Liver (tissue), 9 donors: ENCODE data around the gene SUCO. TPM values are rescaled to one million over a fixed set of nuclear protein-coding genes. Genes with fewer than 3 reads are reported as not detected.

Experiments used
- DNase-seq: peaks from one replicate; pipeline ENCODE4 v3.0.0-alpha.2; 2017; ENCODE audit warnings: low spot score
- H3K27ac ChIP-seq, 2 donors: one replicate each; pipeline ENCODE4 v1.7.0; 2013; ENCODE audit warnings: inconsistent platforms in 2 of 2, low read length in 2 of 2, control low read depth in 1 of 2, low read depth in 1 of 2, mild to moderate bottlenecking in 1 of 2
- H3K27me3 ChIP-seq, 4 donors: one replicate each; pipeline versions ENCODE4 v1.6.1 to v1.7.0; 2013; ENCODE audit warnings: low read length in 3 of 4, inconsistent platforms in 1 of 4, mild to moderate bottlenecking in 1 of 4, moderate library complexity in 1 of 4; ENCODE audit not compliant: control insufficient read depth in 4 of 4, insufficient read depth in 4 of 4
- H3K36me3 ChIP-seq, 4 donors: one replicate each; pipeline versions ENCODE4 v1.6.1 to v1.7.0; 2013; ENCODE audit warnings: low read length in 3 of 4, mild to moderate bottlenecking in 3 of 4, low read depth in 1 of 4, moderate library complexity in 1 of 4; ENCODE audit not compliant: control insufficient read depth in 4 of 4, insufficient read depth in 3 of 4
- H3K4me1 ChIP-seq, 4 donors: one replicate each; pipeline versions ENCODE4 v1.6.1 to v1.7.0; 2013; ENCODE audit warnings: low read length in 3 of 4, mild to moderate bottlenecking in 3 of 4, moderate library complexity in 1 of 4; ENCODE audit not compliant: control insufficient read depth in 4 of 4, insufficient read depth in 4 of 4
- H3K4me3 ChIP-seq, 3 donors: one replicate each; pipeline versions ENCODE4 v1.6.1 to v1.7.0; 2013; ENCODE audit warnings: low read length in 3 of 3, control low read depth in 1 of 3, low read depth in 1 of 3, mild to moderate bottlenecking in 1 of 3
- H3K9ac ChIP-seq, 2 donors: one replicate each; pipeline ENCODE4 v1.7.0; 2013; ENCODE audit warnings: low read length in 2 of 2, mild to moderate bottlenecking in 2 of 2, moderate library complexity in 2 of 2, control low read depth in 1 of 2, low read depth in 1 of 2
- H3K9me3 ChIP-seq, 4 donors: one replicate each; pipeline versions ENCODE4 v1.6.1 to v1.7.0; 2013; ENCODE audit warnings: low read length in 3 of 4; ENCODE audit not compliant: control insufficient read depth in 4 of 4
- EGR1 ChIP-seq, 2 donors: IDR thresholded peaks; 2 replicates each; pipeline ENCODE4 v1.6.1; 2016 to 2018; ENCODE audit warnings: antibody characterized with exemption in 2 of 2, low read depth in 2 of 2
- FOXA1 ChIP-seq: IDR thresholded peaks from 2 replicates; pipeline ENCODE4 v1.6.1; 2016; ENCODE audit warnings: antibody characterized with exemption
- FOXA2 ChIP-seq: IDR thresholded peaks from 2 replicates; pipeline ENCODE4 v1.6.1; 2016; ENCODE audit warnings: antibody characterized with exemption
- GABPA ChIP-seq, 2 donors: IDR thresholded peaks in 1 of 2; conservative IDR thresholded peaks in 1 of 2; 2 replicates each; pipeline ENCODE4 v1.6.1; 2016; ENCODE audit warnings: antibody characterized with exemption in 2 of 2, mild to moderate bottlenecking in 1 of 2, moderate library complexity in 1 of 2
- HNF4A ChIP-seq, 2 donors: conservative IDR thresholded peaks; 2 replicates each; pipeline ENCODE4 v1.6.1; 2016; ENCODE audit warnings: antibody characterized with exemption in 2 of 2, mild to moderate bottlenecking in 2 of 2
- HNF4G ChIP-seq: IDR thresholded peaks from 2 replicates; pipeline ENCODE4 v1.6.1; 2016; ENCODE audit warnings: antibody characterized with exemption
- JUND ChIP-seq, 2 donors: IDR thresholded peaks; 2 replicates each; pipeline ENCODE4 v1.6.1; 2016; ENCODE audit warnings: antibody characterized with exemption in 2 of 2
- NR2F2 ChIP-seq: IDR thresholded peaks from 2 replicates; pipeline ENCODE4 v1.6.1; 2016; ENCODE audit warnings: antibody characterized with exemption
- RAD21 ChIP-seq, 2 donors: IDR thresholded peaks; 2 replicates each; pipeline ENCODE4 v1.6.1; 2016; ENCODE audit warnings: antibody characterized with exemption in 2 of 2, mild to moderate bottlenecking in 2 of 2
- RXRA ChIP-seq, 2 donors: IDR thresholded peaks; 2 replicates each; pipeline ENCODE4 v1.6.1; 2017 to 2018; ENCODE audit warnings: antibody characterized with exemption in 2 of 2, mild to moderate bottlenecking in 1 of 2
- SP1 ChIP-seq: IDR thresholded peaks from 2 replicates; pipeline ENCODE4 v1.6.1; 2018; ENCODE audit warnings: antibody characterized with exemption, mild to moderate bottlenecking
- TAF1 ChIP-seq: conservative IDR thresholded peaks from 2 replicates; pipeline ENCODE4 v1.6.1; 2016; ENCODE audit warnings: antibody characterized with exemption, mild to moderate bottlenecking
- YY1 ChIP-seq: IDR thresholded peaks from 2 replicates; pipeline ENCODE4 v1.6.1; 2016; ENCODE audit warnings: antibody characterized with exemption, mild to moderate bottlenecking
- WGBS: extraction: QIAGEN DNeasy Blood & Tissue Kit; methylation state at CpG from one replicate; pipeline ENCODE4 v1.1.7; 2013; 5-methylcytosine and 5-hydroxymethylcytosine counted together
- polyA plus RNA-seq, 2 donors: library from polyadenylated mRNA; stranded (reverse) in 1 of 2; unstranded in 1 of 2; fragments of 200-250 nt in 1 of 2; fragments of >200 nt in 1 of 2; fragmentation: Nextera tagmentation in 1 of 2; extraction: Ambion mirVana in 1 of 2; gene quantifications; one replicate each; pipeline versions ENCODE4 v1.2.1 to v1.2.3, GENCODE V29; 2013 to 2015
- total RNA-seq, 2 donors: library from RNA; depleted of rRNA; stranded (reverse); fragments of >200 nt; gene quantifications; one replicate each; pipeline ENCODE4 v1.2.3, GENCODE V29; 2014
- TF ChIP-seq, protein P1 (sequence below): IDR thresholded peaks from 2 replicates; pipeline ENCODE4 v1.6.1; 2016; ENCODE audit warnings: antibody characterized with exemption
- TF ChIP-seq, protein P2 (sequence below): IDR thresholded peaks from 2 replicates; pipeline ENCODE4 v1.6.1; 2016; ENCODE audit warnings: antibody characterized with exemption
- TF ChIP-seq, protein P3 (sequence below): IDR thresholded peaks from 2 replicates; pipeline ENCODE4 v1.6.1; 2016; ENCODE audit warnings: antibody characterized with exemption
- TF ChIP-seq, protein P4 (sequence below): IDR thresholded peaks from 2 replicates; pipeline ENCODE4 v1.6.1; 2016; ENCODE audit warnings: antibody characterized with exemption, mild to moderate bottlenecking
- donor health status: healthy.
- donor health status: healthy.
- donor health status: healthy.
- donor health status: healthy.
- donor health status: healthy.

Gene SUCO
- total and polyA plus RNA-seq, 4 donors = 2.8 to 38.1 (median 8.5) TPM

DNA sequence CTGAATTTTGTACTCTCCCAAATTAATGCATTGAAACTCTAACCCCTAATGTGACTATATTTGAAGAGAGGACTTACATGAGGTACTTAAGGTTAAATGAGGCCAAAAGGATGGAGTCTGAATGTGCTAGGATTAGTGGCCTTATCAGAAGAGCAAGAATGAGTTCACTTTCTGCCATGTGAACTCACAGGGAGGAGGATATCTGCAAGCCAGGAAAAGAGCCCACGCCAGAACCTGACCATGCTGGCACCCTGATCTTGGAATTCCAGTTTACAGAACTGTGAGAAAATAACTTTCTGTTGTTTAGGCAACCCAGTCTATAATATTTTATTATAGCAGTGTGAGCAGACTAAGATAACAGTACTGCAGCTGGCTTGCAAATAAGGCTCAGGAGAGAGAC lies 113.7 kb downstream of the SUCO start (continued):
- TF ChIP-seq YY1 = no peak
- no peak for TF ChIP-seq HNF4G
- no peak for TF ChIP-seq SP1
- no peak for TF ChIP-seq RXRA (IDR thresholded peaks at IDR 0.05)
- TF ChIP-seq GABPA (IDR thresholded peaks at IDR 0.05 in 1 of 2, conservative IDR thresholded peaks at IDR 0.05 in 1 of 2) = no peak
- TF ChIP-seq, protein P1, sequence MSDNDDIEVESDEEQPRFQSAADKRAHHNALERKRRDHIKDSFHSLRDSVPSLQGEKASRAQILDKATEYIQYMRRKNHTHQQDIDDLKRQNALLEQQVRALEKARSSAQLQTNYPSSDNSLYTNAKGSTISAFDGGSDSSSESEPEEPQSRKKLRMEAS = no peak
- no peak for TF ChIP-seq FOXA1
- TF ChIP-seq RAD21 (IDR thresholded peaks at IDR 0.05) = no peak
- TF ChIP-seq, protein P2, sequence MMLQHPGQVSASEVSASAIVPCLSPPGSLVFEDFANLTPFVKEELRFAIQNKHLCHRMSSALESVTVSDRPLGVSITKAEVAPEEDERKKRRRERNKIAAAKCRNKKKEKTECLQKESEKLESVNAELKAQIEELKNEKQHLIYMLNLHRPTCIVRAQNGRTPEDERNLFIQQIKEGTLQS = no peak
- TF ChIP-seq JUND (IDR thresholded peaks at IDR 0.05) = no peak
- TF ChIP-seq NR2F2 = no peak

DNA sequence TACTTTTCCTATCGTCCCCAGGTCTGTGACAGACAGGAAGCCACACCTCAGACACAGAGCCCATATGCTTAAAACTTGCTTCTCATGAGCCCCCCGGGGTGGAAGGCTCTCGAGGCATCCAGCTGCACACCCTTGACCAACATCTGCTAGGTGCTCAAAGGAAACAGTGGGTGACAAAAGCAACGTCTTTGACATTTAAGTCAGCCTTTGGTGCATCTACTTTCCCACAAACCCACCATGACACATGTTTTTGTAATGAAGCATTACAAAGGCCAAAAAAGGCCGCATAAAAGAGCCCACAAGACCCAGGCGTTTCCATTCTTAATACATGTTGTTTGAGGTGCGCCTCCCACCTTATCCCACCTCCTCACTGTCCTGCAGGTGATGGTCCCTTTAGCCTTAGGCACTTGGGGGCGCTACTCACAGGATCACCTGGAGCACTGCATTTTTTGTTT lies 114.2 kb downstream of the SUCO start:
- Histone ChIP-seq H3K9ac (no peak overlapping the region), H3K27me3 (no peaks in the 10 kb centered on the region), H3K27ac (no peak overlapping the region), H3K36me3 (no peaks in the 10 kb centered on the region), H3K4me1 (no peaks in the 10 kb centered on the region), H3K9me3 (no peaks in the 10 kb centered on the region), H3K4me3 (no peak overlapping the region)
- TF ChIP-seq, protein P2 = no peak
- TF ChIP-seq, protein P3, sequence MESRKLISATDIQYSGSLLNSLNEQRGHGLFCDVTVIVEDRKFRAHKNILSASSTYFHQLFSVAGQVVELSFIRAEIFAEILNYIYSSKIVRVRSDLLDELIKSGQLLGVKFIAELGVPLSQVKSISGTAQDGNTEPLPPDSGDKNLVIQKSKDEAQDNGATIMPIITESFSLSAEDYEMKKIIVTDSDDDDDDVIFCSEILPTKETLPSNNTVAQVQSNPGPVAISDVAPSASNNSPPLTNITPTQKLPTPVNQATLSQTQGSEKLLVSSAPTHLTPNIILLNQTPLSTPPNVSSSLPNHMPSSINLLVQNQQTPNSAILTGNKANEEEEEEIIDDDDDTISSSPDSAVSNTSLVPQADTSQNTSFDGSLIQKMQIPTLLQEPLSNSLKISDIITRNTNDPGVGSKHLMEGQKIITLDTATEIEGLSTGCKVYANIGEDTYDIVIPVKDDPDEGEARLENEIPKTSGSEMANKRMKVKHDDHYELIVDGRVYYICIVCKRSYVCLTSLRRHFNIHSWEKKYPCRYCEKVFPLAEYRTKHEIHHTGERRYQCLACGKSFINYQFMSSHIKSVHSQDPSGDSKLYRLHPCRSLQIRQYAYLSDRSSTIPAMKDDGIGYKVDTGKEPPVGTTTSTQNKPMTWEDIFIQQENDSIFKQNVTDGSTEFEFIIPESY = no peak
- TF ChIP-seq, protein P4, sequence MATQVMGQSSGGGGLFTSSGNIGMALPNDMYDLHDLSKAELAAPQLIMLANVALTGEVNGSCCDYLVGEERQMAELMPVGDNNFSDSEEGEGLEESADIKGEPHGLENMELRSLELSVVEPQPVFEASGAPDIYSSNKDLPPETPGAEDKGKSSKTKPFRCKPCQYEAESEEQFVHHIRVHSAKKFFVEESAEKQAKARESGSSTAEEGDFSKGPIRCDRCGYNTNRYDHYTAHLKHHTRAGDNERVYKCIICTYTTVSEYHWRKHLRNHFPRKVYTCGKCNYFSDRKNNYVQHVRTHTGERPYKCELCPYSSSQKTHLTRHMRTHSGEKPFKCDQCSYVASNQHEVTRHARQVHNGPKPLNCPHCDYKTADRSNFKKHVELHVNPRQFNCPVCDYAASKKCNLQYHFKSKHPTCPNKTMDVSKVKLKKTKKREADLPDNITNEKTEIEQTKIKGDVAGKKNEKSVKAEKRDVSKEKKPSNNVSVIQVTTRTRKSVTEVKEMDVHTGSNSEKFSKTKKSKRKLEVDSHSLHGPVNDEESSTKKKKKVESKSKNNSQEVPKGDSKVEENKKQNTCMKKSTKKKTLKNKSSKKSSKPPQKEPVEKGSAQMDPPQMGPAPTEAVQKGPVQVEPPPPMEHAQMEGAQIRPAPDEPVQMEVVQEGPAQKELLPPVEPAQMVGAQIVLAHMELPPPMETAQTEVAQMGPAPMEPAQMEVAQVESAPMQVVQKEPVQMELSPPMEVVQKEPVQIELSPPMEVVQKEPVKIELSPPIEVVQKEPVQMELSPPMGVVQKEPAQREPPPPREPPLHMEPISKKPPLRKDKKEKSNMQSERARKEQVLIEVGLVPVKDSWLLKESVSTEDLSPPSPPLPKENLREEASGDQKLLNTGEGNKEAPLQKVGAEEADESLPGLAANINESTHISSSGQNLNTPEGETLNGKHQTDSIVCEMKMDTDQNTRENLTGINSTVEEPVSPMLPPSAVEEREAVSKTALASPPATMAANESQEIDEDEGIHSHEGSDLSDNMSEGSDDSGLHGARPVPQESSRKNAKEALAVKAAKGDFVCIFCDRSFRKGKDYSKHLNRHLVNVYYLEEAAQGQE = no peak
- no peak for TF ChIP-seq EGR1 (IDR thresholded peaks at IDR 0.05; ENCODE audit: low read depth in 2 of 2)
- TF ChIP-seq HNF4G = no peak
- no peak for TF ChIP-seq TAF1
- TF ChIP-seq HNF4A (conservative IDR thresholded peaks at IDR 0.05) = no peak
- no peak for DNase-seq
- WGBS = 76% methylated on average over 8 of the region's 8 CpGs

DNA sequence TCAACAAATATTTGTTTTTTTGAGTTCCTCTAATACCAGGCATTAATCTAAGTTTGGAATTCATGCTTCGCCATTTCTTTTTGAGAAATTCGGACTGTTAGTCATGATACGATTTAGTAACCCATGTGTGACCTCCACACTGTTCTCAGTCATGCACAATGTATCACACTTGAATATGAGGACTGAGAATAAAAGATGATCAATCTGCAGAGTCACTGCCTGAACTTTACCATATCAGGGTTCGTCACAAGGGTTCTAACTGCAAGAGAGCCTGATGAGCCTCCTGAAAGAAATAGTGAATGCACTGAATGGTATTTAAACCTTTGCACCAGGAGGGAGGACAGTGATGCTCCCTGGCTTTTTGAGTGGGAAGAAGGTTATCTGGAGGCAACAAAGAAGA lies 115.0 kb downstream of the SUCO start:
- no peaks in the 10 kb centered on the region for H3K9me3 ChIP-seq
- H3K27ac ChIP-seq = no peak overlapping the region
- H3K4me1 ChIP-seq = no peaks in the 10 kb centered on the region
- no peak for DNase-seq
- no peaks in the 10 kb centered on the region for H3K36me3 ChIP-seq
- no peak overlapping the region for H3K9ac ChIP-seq
- H3K27me3 ChIP-seq = no peaks in the 10 kb centered on the region
- TF ChIP-seq RAD21 (IDR thresholded peaks at IDR 0.05) (no peak), YY1 (no peak), NR2F2 (no peak), EGR1 (IDR thresholded peaks at IDR 0.05; ENCODE audit: low read depth in 2 of 2) (no peak), TAF1 (no peak), FOXA2 (no peak), GABPA (IDR thresholded peaks at IDR 0.05 in 1 of 2, conservative IDR thresholded peaks at IDR 0.05 in 1 of 2) (no peak), FOXA1 (no peak), HNF4A (conservative IDR thresholded peaks at IDR 0.05) (no peak)
- TF ChIP-seq, protein P2 = no peak
- TF ChIP-seq, protein P1 = no peak
- 93% methylated on average over 4 of the region's 4 CpGs for WGBS
- no peak overlapping the region for H3K4me3 ChIP-seq
